Measurements from ENCODE around the gene SDR42E2.
"Not testable (repeated sequence)": the region's sequence is repeated elsewhere in the genome, so short reads cannot be mapped to it uniquely, and the experiment has no call there.

The SDR42E2 gene

DNA sequence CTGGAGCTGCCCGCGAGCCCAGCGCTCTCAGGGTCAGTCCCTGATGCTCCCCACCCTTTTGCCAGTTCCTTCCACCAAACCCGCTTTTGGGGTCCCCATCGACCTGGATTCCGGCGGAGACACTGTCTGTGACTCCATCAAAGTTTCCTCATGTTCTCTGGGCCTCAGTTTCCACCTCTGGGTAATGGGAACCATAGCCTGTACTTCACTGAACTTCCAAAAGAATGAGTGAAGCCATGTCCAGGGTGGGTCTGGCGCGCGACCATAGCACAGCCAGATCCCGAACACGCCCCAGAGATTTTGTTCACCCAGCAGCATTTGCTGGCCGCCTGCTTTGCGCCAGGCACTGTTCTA is 327 bp downstream of the SDR42E2 start:
- no peak for DNase-seq

GRCh38 chr16:22163806-22164205 is 1.5 kb downstream of the SDR42E2 start:
- no peak for DNase-seq

GRCh38 chr16:22164482-22164881 is 2.2 kb downstream of the SDR42E2 start:
- DNase-seq: no peak

DNA sequence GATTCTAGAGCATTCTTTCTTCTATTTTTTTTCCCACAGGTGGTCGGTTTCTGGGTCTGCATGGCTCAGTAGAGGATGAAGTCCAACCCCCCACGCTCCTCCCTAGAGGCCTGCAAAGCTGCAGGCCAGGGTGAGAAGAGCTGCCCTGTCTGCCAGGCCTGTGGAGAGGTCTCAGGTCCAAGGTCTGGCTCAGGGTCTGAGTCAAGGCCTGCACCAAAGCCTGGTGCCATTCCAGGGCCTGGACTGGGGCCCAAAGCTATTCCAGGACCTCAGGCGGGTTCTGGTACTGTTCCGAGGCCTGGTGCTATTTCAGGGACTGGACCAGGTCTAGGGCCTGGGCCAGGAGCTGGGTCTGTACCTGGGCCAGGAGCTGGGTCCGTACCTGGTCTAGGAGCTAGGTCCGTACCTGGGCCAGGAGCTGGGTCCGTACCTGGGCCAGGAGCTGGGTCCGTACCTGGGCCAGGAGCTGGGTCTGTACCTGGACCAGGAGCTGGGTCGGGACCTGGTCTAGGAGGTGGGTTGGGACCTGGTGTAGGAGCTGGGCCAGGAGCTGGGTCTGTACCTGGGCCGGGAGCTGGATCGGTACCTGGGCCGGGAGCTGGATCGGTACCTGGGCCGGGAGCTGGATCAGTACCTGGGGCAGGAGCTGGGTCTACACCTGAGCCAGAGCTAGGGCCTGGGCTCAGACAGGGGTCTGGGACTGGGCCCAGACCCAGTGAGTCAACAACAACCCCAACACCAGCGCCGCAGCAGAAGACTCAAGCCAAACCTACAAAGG is 3.4 kb downstream of the SDR42E2 start:
- DNase-seq: no peak

DNA sequence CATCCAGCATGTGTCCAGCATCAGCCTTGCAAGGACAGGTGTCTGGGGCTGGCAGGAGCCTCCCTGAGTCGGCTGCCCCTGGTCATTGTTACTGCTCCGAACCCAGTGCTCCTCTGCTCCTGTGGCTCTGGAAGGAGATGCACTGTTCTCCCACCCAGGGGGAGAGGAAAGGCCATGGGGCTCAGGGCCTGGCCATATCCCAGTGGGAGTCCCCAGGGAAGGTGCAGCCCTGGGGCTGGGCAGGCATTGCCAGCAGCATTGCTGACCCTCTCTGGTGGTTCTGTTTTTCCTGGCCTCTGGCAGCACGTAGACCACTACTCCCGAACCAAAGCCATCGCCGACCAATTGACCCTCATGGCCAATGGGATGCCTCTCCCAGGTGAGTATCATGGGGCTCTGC is 9.6 kb downstream of the SDR42E2 start:
- DNase-seq: no peak

- not testable (repeated sequence) for DNase-seq
These were observed 10.3 kb downstream of the SDR42E2 start for GRCh38 chr16:22172642-22173041.

DNA sequence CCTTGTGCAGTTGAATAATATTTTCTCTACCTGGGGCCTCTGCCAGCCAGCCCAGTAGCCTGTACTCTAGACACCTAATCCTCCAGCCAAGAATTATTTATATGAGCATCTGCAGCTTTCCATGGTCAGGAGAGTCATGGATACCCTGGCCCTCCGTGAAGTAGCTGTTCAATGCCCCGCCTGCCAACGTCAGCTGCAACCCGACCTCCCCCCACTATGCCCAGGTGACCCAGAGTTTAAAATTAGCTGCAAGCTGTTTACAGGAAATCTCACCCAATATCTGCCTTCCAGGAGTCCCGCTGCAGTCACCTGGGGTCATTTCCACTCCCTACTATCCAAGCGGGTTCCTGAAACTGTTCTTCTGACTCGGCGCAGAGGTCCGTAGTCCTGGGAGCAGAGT is 12.3 kb downstream of the SDR42E2 start:
- DNase-seq: no peak

GRCh38 chr16:22177968-22178930 is 15.9 kb downstream of the SDR42E2 start:
- DNase-seq: no peak

- DNase-seq: no peak
These were observed 19.1 kb downstream of the SDR42E2 start for GRCh38 chr16:22181426-22181825.

DNA sequence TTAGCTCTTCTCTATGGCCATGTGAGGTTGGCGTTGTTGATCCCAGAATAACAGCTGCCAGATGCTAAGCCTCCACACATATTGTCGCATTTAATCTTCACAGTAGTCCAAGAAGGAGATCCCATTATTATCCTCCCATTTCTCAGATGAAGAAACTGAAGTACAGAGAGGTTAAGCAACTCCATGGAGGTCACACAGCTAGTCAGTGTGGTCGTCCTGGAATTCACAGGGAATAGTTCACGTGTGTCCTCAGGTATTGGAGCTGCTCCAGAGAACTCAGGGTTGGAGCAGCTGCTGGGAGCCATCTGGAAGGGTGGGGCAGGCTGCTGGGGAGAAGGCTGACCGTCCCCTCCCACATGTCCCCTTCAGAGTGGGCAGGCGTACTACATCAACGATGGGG is 19.5 kb downstream of the SDR42E2 start:
- DNase-seq: no peak

GRCh38 chr16:22183335-22183734 is 21.0 kb downstream of the SDR42E2 start:
- DNase-seq: no peak

DNA sequence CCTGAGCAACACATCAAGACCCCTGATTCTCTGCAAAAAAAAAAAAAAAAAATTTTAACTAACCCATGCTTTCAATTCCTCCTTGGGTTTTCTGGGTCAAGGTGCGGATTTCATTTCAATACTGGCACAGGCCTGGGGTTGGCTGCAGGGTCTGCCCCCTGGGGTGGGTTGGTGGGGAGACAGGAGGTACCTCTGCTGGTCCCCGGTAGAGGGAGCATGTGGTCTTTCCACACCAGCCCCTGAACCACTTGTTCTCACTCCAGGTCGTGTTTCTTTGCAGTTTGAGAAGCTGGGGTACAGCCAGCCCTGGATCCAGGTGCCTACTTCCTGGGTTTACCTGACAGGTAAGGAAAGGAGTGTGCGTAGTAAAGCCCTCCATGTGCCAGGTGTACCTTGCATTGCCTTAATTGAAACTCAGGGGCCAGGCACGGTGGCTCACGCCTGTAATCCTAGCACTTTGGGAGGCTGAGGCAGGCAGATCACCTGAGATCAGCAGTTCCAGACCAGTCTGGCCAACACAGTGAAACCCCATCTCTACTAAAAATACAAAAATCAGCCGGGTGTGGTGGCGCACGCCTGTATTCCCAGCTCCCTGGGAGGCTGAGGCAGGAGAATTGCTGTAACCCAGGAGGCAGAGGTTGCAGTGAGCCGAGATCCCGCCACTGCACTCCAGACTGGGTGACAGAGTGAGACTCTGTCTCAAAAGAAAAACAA is 21.8 kb downstream of the SDR42E2 start:
- DNase-seq: no peak

DNA sequence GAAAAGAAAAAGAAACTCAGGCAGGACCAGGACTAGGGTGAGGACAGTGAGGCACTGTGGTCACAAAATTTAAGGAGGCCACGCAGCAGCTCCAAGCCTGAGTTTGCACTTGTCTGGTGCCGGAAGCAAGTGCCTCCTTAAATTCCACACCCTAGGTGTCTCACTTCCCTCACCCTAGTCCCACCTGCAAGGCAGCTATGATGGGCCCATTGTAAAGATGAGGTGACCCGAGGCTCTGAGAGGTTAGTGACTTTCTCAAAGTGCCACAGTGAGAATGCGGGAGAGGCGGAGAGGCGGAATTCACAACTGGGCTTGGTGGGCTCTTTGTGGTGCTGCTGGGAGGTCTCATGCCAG is 22.3 kb downstream of the SDR42E2 start:
- DNase-seq: no peak

- DNase-seq: no peak
These were observed 24.2 kb downstream of the SDR42E2 start for GRCh38 chr16:22186517-22186916.

DNA sequence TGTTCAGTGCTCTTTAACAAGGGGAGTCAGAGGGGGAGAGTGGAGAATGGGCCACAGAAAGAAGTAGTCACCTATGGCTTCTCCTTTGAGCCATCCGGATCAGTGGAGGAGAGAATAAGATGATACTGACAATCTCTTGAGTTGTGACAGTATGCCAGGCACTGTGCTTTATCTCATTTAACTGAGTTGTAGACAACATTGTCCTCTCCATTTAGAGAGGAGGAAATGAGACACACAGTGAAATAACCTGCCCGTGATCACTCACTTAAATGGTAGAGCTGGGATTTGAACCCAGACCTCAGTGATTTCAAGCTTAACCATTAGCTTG is 25.9 kb downstream of the SDR42E2 start:
- DNase-seq: no peak

- no peak for DNase-seq
These were observed 26.5 kb downstream of the SDR42E2 start for GRCh38 chr16:22188595-22189442.

- DNase-seq: no peak
These were observed 27.3 kb downstream of the SDR42E2 start for GRCh38 chr16:22189473-22190080.

- peak; percentile 89 for DNase-seq
These were observed 27.9 kb downstream of the SDR42E2 start for GRCh38 chr16:22190081-22190775.

- DNase-seq: peak; percentile 89
These were observed 28.6 kb downstream of the SDR42E2 start for GRCh38 chr16:22190776-22191531.

GRCh38 chr16:22191532-22192260 is 29.4 kb downstream of the SDR42E2 start:
- DNase-seq: no peak
